ENCODE measurements around the gene FKBP4. TPM values are rescaled to one million over a fixed set of nuclear protein-coding genes. Genes with fewer than 3 reads are reported as not detected.

The FKBP4 gene
- total and polyA plus RNA-seq, 2 donors (not counting 1 experiment from before 2014, with no cell fraction given), result 19.3 to 56.7 TPM

DNA sequence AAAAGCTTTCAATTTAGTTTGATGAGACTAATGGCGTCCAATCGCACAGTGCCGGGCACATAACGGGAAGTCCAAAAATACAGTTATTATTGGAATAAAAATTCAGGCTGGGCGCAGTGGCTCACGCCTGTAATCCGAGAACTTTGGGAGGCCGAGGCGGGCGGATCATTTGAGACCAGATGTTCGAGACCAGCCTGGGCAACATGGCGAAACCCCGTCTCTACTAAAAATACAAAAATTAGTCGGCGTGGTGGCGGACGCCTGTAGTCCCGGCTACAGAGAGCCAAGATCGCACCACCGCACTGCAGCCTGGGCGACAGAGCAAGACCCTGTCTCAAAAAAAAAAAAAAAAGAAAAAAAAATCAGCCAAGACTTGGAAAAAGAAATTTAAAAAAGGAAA lies 1.2 kb upstream of the FKBP4 start:
- peak overlapping the region; percentile 94 for H2AFZ ChIP-seq (ENCODE audit: insufficient read depth, low read depth, low read length, poor library complexity, severe bottlenecking)
- ATAC-seq (ENCODE audit: low read depth) (no peak), DNase-seq (no peak)
- POLR2A ChIA-PET, result interaction anchor here (1.1 kb wide), 1 partner anchor 960 kb away, joined by 6 read pairs; no protein-coding TSS in a partner anchor
- H3K9ac ChIP-seq (ENCODE audit: low read length), result no peak overlapping the region
- H3K4me3 ChIP-seq (ENCODE audit: control extremely low read depth in 1 of 5, extremely low read depth in 1 of 5, insufficient read depth in 1 of 5, low read depth in 2 of 5, low read length in 4 of 5), result peak overlapping the region in 1 of 5 experiments; percentile 97
- TF ChIP-seq EZH2 (IDR thresholded peaks at IDR 0.05; ENCODE audit: borderline replicate concordance, insufficient read depth, low read depth, low read length, poor library complexity, severe bottlenecking), result no peak
- TF ChIP-seq, protein P1, sequence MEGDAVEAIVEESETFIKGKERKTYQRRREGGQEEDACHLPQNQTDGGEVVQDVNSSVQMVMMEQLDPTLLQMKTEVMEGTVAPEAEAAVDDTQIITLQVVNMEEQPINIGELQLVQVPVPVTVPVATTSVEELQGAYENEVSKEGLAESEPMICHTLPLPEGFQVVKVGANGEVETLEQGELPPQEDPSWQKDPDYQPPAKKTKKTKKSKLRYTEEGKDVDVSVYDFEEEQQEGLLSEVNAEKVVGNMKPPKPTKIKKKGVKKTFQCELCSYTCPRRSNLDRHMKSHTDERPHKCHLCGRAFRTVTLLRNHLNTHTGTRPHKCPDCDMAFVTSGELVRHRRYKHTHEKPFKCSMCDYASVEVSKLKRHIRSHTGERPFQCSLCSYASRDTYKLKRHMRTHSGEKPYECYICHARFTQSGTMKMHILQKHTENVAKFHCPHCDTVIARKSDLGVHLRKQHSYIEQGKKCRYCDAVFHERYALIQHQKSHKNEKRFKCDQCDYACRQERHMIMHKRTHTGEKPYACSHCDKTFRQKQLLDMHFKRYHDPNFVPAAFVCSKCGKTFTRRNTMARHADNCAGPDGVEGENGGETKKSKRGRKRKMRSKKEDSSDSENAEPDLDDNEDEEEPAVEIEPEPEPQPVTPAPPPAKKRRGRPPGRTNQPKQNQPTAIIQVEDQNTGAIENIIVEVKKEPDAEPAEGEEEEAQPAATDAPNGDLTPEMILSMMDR (IDR thresholded peaks at IDR 0.05), result no peak
- H3K9me3 ChIP-seq (ENCODE audit: control extremely low read depth in 1 of 3, control insufficient read depth in 2 of 3, insufficient read depth in 1 of 3, low read length in 2 of 3), result no peaks in the 10 kb centered on the region
- 92% methylated on average over 18 of the region's 21 CpGs for WGBS (ENCODE audit: insufficient coverage)
- H3K79me2 ChIP-seq (ENCODE audit: control insufficient read depth, insufficient read depth, low read length), result peaks cover 24% of the 10 kb centered on the region
- H3K4me2 ChIP-seq (replicated peaks; ENCODE audit: low read depth, low read length, poor library complexity, severe bottlenecking), result peak overlapping the region; percentile 99
- intact Hi-C loops (cut with micrococcal nuclease), result loop anchor here (10.0 kb wide), 2 partner anchors 789 to 1081 kb away; partner anchors contain the start of genes DCP1B and PARP11
- Mint-ChIP-seq H3K27me3 (no peaks in the 10 kb centered on the region), H3K9me3 (ENCODE audit: insufficient read depth) (no peaks in the 10 kb centered on the region), H3K27ac (peak overlapping the region; percentile 15), H3K4me3 (peak overlapping the region; percentile 94), H3K4me1 (peaks cover 24% of the 10 kb centered on the region)
- peaks cover 21% of the 10 kb centered on the region for H4K20me1 ChIP-seq (ENCODE audit: control insufficient read depth, insufficient read depth, low read length, poor library complexity, severe bottlenecking)
- no peak overlapping the region for H3K27ac ChIP-seq (ENCODE audit: low read length in 2 of 2)
- CTCF ChIA-PET, result interaction anchor here (0.7 to 1.4 kb wide), 3 partner anchors 9 to 111 kb away, joined by 3 to 5 read pairs (median 4); partner anchors contain the start of gene ITFG2
- H3K36me3 ChIP-seq (replicated peaks in 1 of 2; ENCODE audit: control extremely low read depth in 1 of 2, control insufficient read depth in 1 of 2, extremely low read depth in 1 of 2, insufficient read depth in 2 of 2, low read length in 1 of 2), result peaks cover 0 to 14% of the 10 kb centered on the region in 2 experiments
- peaks cover 12 to 21% of the 10 kb centered on the region in 2 donors for H3K4me1 ChIP-seq (ENCODE audit: control insufficient read depth in 2 of 2, insufficient read depth in 2 of 2, low read length in 2 of 2)
- H3K27me3 ChIP-seq (replicated peaks in 1 of 4; ENCODE audit: control extremely low read depth in 1 of 4, control insufficient read depth in 3 of 4, insufficient read depth in 4 of 4, low read length in 3 of 4), result no peaks in the 10 kb centered on the region

DNA sequence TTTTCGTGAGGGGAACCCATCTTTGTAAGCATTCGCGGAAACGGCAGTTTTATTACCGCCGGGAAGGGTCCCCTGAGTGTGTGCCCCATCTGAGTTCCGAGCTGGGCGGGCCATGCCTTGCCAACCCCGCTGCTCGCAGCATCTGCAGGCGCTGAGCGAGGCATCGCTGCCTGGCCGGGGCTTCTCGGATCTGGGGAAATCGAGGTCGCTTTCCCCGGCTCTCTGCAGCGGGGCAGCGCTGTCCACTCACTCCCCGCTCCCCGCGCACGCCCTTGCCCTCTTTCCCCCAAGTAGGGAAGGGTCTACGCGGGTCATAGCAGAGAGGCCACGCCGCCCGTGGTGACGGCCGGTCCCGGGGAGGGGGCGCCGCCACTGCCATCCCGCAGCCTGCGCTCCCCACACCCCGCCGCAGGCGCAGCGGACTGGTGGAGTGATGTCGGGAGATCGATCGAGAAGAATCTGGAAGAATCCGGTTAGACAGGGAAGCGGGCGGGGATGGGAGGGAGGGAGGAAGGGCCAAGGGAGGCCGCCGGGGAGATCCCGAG lies 507 bp upstream of the FKBP4 start:
- H3K4me3 ChIP-seq (ENCODE audit: control extremely low read depth in 1 of 5, extremely low read depth in 1 of 5, insufficient read depth in 1 of 5, low read depth in 2 of 5, low read length in 4 of 5), result peak overlapping the region in 4 of 5 experiments; percentile 66 to 97 (median 80)
- no peaks in the 10 kb centered on the region for H3K9me3 ChIP-seq (ENCODE audit: control extremely low read depth in 1 of 3, control insufficient read depth in 2 of 3, insufficient read depth in 1 of 3, low read length in 2 of 3)
- peaks cover 21% of the 10 kb centered on the region for H4K20me1 ChIP-seq (ENCODE audit: control insufficient read depth, insufficient read depth, low read length, poor library complexity, severe bottlenecking)
- DNase-seq, result no peak
- peak overlapping the region; percentile 58 to 71 for H3K27ac ChIP-seq (ENCODE audit: low read length in 2 of 2)
- TF ChIP-seq, protein P1 (IDR thresholded peaks at IDR 0.05), result no peak
- TF ChIP-seq EZH2 (IDR thresholded peaks at IDR 0.05; ENCODE audit: borderline replicate concordance, insufficient read depth, low read depth, low read length, poor library complexity, severe bottlenecking), result no peak
- whole genome bisulfite sequencing (ENCODE audit: insufficient coverage), result 4% methylated on average over 45 of the region's 49 CpGs
- peak overlapping the region; percentile 60 for H3K27ac Mint-ChIP-seq
- peak; percentile 15 for ATAC-seq (ENCODE audit: low read depth)
- peak overlapping the region; percentile 94 for H2AFZ ChIP-seq (ENCODE audit: insufficient read depth, low read depth, low read length, poor library complexity, severe bottlenecking)
- peak overlapping the region; percentile 79 for H3K9ac ChIP-seq (ENCODE audit: low read length)
- peak overlapping the region; percentile 99 for H3K4me2 ChIP-seq (replicated peaks; ENCODE audit: low read depth, low read length, poor library complexity, severe bottlenecking)
- peaks cover 24% of the 10 kb centered on the region for H3K4me1 Mint-ChIP-seq
- intact Hi-C loops (cut with micrococcal nuclease), result loop anchor here (1.0 to 10.0 kb wide), 4 partner anchors 18 to 1081 kb away; partner anchors contain the start of genes DCP1B, ITFG2, PARP11 and TULP3
- H3K4me3 Mint-ChIP-seq, result peak overlapping the region; percentile 94
- ChIA-PET POLR2A (interaction anchor here (0.7 to 2.4 kb wide), 4 partner anchors 18 to 960 kb away, joined by 3 to 17 read pairs (median 5); partner anchors contain the start of genes ITFG2 and TULP3), CTCF (interaction anchor here (0.7 to 2.7 kb wide), 4 partner anchors 11 to 112 kb away, joined by 3 to 11 read pairs (median 4); partner anchors contain the start of gene ITFG2)
- no peaks in the 10 kb centered on the region for H3K9me3 Mint-ChIP-seq (ENCODE audit: insufficient read depth)
- peaks cover 2 to 21% of the 10 kb centered on the region in 2 experiments for H3K36me3 ChIP-seq (replicated peaks in 1 of 2; ENCODE audit: control extremely low read depth in 1 of 2, control insufficient read depth in 1 of 2, extremely low read depth in 1 of 2, insufficient read depth in 2 of 2, low read length in 1 of 2)
- H3K79me2 ChIP-seq (ENCODE audit: control insufficient read depth, insufficient read depth, low read length), result peaks cover 28% of the 10 kb centered on the region
- H3K27me3 Mint-ChIP-seq, result no peaks in the 10 kb centered on the region
- peaks cover 12 to 21% of the 10 kb centered on the region in 2 donors for H3K4me1 ChIP-seq (ENCODE audit: control insufficient read depth in 2 of 2, insufficient read depth in 2 of 2, low read length in 2 of 2)
- no peaks in the 10 kb centered on the region for H3K27me3 ChIP-seq (replicated peaks in 1 of 4; ENCODE audit: control extremely low read depth in 1 of 4, control insufficient read depth in 3 of 4, insufficient read depth in 4 of 4, low read length in 3 of 4)

Measured in B cell (primary cell).